DND-41 (cell line): ENCODE data around the gene CD34.

Source experiments
- ATAC-seq: fragments of 200-7000 bp; cut with Tn5 transposase; 3 replicates; pipeline ENCODE4 v1.9.1; 2021; ENCODE audit warnings: low read depth; ENCODE audit not compliant: insufficient read depth
- DNase-seq: peaks from one replicate; pipeline ENCODE4 v3.0.0-alpha.2; 2020
- H2AFZ ChIP-seq: 2 replicates; pipeline ENCODE4 v1.6.0; 2012; ENCODE audit warnings: low read depth, low read length
- H3K27ac ChIP-seq: 2 replicates; pipeline ENCODE4 v1.5.1; 2012; ENCODE audit warnings: low read length, inconsistent platforms
- H3K27me3 ChIP-seq: fragments of 200-600 bp; sonication (generic); 2 replicates; pipeline ENCODE4 v1.6.0; 2012; ENCODE audit warnings: low read length, mild to moderate bottlenecking, inconsistent platforms; ENCODE audit not compliant: insufficient read depth, poor library complexity
- H3K36me3 ChIP-seq: 2 replicates; pipeline ENCODE4 v1.5.1; 2012; ENCODE audit warnings: low read length, inconsistent platforms; ENCODE audit not compliant: insufficient read depth
- H3K4me1 ChIP-seq: 2 replicates; pipeline ENCODE4 v1.5.1; 2012; ENCODE audit warnings: mild to moderate bottlenecking, low read length; ENCODE audit not compliant: insufficient read depth
- H3K4me2 ChIP-seq: 2 replicates; pipeline ENCODE4 v1.6.0; 2012; ENCODE audit warnings: mild to moderate bottlenecking, moderate library complexity, low read length, inconsistent platforms; ENCODE audit not compliant: insufficient read depth
- H3K4me3 ChIP-seq, 2 experiments: fragments of 200-600 bp in 1 of 2; shearing (Covaris generic) in 1 of 2; 2 replicates each; pipeline ENCODE4 v1.5.1; 2012 to 2016; ENCODE audit warnings: inconsistent platforms in 2 of 2, low read length in 2 of 2, mild to moderate bottlenecking in 2 of 2, low read depth in 1 of 2, moderate library complexity in 1 of 2
- H3K79me2 ChIP-seq: 2 replicates; pipeline ENCODE4 v1.6.0; 2012; ENCODE audit warnings: low read length, inconsistent platforms; ENCODE audit not compliant: insufficient read depth
- H3K9ac ChIP-seq: 2 replicates; pipeline ENCODE4 v1.6.0; 2012; ENCODE audit warnings: low read depth, mild to moderate bottlenecking, inconsistent platforms, low read length, moderate library complexity
- H3K9me3 ChIP-seq: 2 replicates; pipeline ENCODE4 v1.5.1; 2012; ENCODE audit warnings: low read length, moderate library complexity, mild to moderate bottlenecking, inconsistent platforms; ENCODE audit not compliant: insufficient read depth, severe bottlenecking
- H4K20me1 ChIP-seq: 2 replicates; pipeline ENCODE4 v1.6.0; 2012; ENCODE audit warnings: low read length; ENCODE audit not compliant: insufficient read depth
- EZH2 ChIP-seq: IDR thresholded peaks from 3 replicates; pipeline ENCODE4 v1.6.1; 2012; ENCODE audit warnings: borderline replicate concordance, low read depth, mild to moderate bottlenecking, moderate library complexity, low read length, inconsistent platforms; ENCODE audit not compliant: severe bottlenecking
- TF ChIP-seq, protein P1 (sequence below): IDR thresholded peaks from 2 replicates; pipeline ENCODE4 v1.5.1; 2012; ENCODE audit warnings: borderline replicate concordance, low read length, moderate library complexity, mild to moderate bottlenecking; ENCODE audit not compliant: poor library complexity, severe bottlenecking; ENCODE audit errors: extremely low read depth

The CD34 gene

DNA sequence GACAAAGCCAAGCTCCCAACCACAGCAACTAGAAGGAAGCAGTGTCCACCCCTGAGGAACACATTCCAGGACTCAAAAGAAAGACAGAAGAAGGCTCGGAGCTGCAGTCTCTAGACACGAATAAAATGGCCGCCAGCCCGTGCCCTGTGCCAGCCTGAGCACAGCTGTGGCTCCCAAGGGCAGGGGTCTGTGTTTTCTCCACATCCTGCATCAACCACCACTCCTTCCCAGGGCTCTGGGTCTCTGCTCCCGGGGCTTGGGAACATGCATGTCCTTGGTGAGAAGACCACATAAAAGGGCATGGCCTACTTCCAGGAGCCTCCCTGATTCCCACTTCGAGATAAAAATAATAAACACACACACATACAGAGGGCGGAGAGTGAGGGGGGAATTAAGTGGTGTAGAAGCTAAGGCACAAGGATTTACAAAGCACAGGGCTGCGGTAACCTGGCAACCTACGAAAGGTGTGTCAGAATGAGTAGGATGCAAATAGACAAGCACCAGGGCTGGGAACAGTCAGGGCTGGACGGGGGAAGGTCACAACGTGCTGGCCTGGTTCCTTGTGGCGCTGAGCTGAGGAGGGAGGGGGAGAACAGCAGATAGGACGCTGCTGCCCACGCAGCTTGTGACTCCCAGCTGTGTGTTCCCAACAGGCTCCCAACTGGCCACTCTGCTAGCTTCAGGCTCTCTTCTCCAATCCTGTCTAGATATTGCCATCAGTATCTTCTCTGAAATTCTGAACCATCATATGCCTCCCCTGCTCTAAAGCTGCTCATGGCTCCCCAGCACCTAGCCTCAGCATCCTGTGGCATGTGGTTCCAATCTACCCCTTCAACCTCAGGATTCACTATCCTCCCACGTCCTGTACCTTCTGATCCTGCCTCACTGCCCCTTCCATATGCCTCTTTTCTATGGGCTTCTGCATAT is 72.5 kb downstream of the CD34 start:
- no peak for DNase-seq
- TF ChIP-seq, protein P1, sequence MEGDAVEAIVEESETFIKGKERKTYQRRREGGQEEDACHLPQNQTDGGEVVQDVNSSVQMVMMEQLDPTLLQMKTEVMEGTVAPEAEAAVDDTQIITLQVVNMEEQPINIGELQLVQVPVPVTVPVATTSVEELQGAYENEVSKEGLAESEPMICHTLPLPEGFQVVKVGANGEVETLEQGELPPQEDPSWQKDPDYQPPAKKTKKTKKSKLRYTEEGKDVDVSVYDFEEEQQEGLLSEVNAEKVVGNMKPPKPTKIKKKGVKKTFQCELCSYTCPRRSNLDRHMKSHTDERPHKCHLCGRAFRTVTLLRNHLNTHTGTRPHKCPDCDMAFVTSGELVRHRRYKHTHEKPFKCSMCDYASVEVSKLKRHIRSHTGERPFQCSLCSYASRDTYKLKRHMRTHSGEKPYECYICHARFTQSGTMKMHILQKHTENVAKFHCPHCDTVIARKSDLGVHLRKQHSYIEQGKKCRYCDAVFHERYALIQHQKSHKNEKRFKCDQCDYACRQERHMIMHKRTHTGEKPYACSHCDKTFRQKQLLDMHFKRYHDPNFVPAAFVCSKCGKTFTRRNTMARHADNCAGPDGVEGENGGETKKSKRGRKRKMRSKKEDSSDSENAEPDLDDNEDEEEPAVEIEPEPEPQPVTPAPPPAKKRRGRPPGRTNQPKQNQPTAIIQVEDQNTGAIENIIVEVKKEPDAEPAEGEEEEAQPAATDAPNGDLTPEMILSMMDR: no peak
- peak overlapping the region; percentile 19; the same call in 1 of the 2 replicates for H3K27ac ChIP-seq
- ATAC-seq: peak; percentile 46; the same call in 1 of the 3 replicates
- no peak overlapping the region for H3K9ac ChIP-seq
- H4K20me1 ChIP-seq: peaks cover 93% of the 10 kb centered on the region
- peaks cover 87% of the 10 kb centered on the region for H3K36me3 ChIP-seq
- H3K9me3 ChIP-seq: no peaks in the 10 kb centered on the region
- H3K79me2 ChIP-seq: peaks cover 99% of the 10 kb centered on the region
- no peak overlapping the region for H3K4me2 ChIP-seq
- H2AFZ ChIP-seq: no peak overlapping the region
- peaks cover 16% of the 10 kb centered on the region; the same call in 1 of the 2 replicates for H3K4me1 ChIP-seq
- H3K4me3 ChIP-seq: no peak overlapping the region
- H3K27me3 ChIP-seq: no peaks in the 10 kb centered on the region

DNA sequence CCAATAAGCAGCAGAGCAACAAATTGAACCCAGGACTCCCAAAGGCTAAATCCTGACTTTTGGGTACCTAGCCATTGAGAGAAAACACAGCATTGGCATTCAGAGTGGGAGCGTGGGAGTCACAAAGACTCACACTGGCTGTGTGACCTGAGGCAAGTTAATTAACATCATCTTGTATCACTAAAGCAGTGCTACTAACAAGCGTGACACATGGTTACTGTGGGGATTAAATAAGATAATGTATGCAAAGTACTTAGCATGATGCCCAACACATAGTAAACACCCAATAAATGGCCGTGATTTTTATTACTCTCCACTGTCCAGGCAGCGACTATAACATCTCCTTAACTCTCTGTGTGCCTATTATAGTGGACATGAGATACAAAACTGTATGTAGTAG is 73.3 kb downstream of the CD34 start:
- Histone ChIP-seq H3K79me2 (peaks cover 99% of the 10 kb centered on the region), H3K27ac (no peak overlapping the region), H3K27me3 (no peaks in the 10 kb centered on the region), H3K4me3 (no peak overlapping the region), H4K20me1 (peaks cover 93% of the 10 kb centered on the region), H3K9ac (no peak overlapping the region), H2AFZ (no peak overlapping the region), H3K9me3 (no peaks in the 10 kb centered on the region), H3K4me2 (no peak overlapping the region), H3K4me1 (peaks cover 21% of the 10 kb centered on the region), H3K36me3 (peaks cover 82% of the 10 kb centered on the region)
- TF ChIP-seq, protein P1: no peak
- TF ChIP-seq EZH2: no peak
- ATAC-seq (no peak), DNase-seq (no peak)

DNA sequence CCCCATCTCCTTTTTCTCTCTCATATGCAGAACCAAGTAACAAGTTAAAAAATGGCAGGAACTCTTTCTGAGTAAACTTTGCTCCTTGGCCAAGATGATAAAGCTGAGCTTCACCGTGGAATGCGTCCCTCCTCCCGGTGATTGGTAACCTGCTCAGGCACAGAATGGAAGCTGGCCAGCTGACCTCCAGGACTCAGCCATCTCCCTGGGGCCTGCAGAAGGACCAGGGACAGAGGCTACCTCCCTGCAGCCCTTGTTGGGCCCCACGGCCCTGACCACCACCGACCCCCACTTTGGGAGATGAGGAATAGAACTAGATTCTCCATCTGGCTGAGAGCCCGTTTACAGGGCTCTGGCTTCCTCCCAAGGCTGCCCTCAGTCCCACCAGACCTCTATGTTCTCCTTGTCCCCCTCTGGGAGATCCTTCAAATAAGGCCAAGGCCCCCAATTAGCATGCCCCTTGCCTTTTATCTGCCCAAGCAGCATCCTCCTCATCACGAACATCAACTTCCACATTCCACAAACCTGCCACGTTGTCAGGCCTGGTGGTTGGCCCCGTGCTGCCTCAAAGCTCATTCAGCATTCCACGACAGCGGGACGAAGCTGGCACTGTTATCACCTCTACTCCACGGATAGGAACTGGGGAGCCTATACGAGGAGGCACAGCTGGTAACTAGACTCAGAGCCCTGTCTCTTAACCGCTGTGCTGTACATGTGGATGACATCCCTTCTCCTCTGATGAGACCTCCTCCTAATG is 74.2 kb downstream of the CD34 start:
- ATAC-seq (no peak), DNase-seq (no peak)
- H3K4me3 ChIP-seq: no peak overlapping the region
- peaks cover 76% of the 10 kb centered on the region for H3K36me3 ChIP-seq
- H3K9me3 ChIP-seq: no peaks in the 10 kb centered on the region
- no peak overlapping the region for H3K4me2 ChIP-seq
- H4K20me1 ChIP-seq: peaks cover 93% of the 10 kb centered on the region
- H2AFZ ChIP-seq: no peak overlapping the region
- H3K4me1 ChIP-seq: peaks cover 25% of the 10 kb centered on the region
- H3K27ac ChIP-seq: no peak overlapping the region
- peaks cover 99% of the 10 kb centered on the region for H3K79me2 ChIP-seq
- no peak overlapping the region for H3K9ac ChIP-seq
- no peaks in the 10 kb centered on the region for H3K27me3 ChIP-seq
- TF ChIP-seq, protein P1: no peak
- no peak for TF ChIP-seq EZH2
